ENCODE results near the gene ATP5ME.
"Not testable (repeated sequence)": the region's sequence is repeated elsewhere in the genome, so short reads cannot be mapped to it uniquely, and the experiment has no call there.

Gene ATP5ME

GRCh38 chr4:668219-668618 lies 5.9 kb downstream of the ATP5ME start:
- ATAC-seq, H3K27me3 Mint-ChIP-seq, H3K27ac Mint-ChIP-seq: not testable (repeated sequence)

GRCh38 chr4:667545-667925 lies 6.5 kb downstream of the ATP5ME start:
- no peak for ATAC-seq
- H3K36me3 Mint-ChIP-seq: peaks cover 19% of the 10 kb centered on the region
- H3K9me3 Mint-ChIP-seq: no peaks in the 10 kb centered on the region
- peaks cover 22% of the 10 kb centered on the region for H3K4me1 Mint-ChIP-seq
- no peak overlapping the region for H3K27ac Mint-ChIP-seq
- H3K27me3 Mint-ChIP-seq: no peaks in the 10 kb centered on the region
- no peak overlapping the region for H3K4me3 Mint-ChIP-seq

More at GRCh38 chr4:668219-668618, 5.9 kb downstream of the ATP5ME start:
- H3K36me3 Mint-ChIP-seq: peaks cover 23% of the 10 kb centered on the region
- H3K4me1 Mint-ChIP-seq: peaks cover 20% of the 10 kb centered on the region
- H3K9me3 Mint-ChIP-seq, H3K4me3 Mint-ChIP-seq: not testable (repeated sequence)

GRCh38 chr4:666822-667544 lies 7.1 kb downstream of the ATP5ME start:
- Mint-ChIP-seq H3K9me3 (no peaks in the 10 kb centered on the region), H3K27me3 (no peaks in the 10 kb centered on the region), H3K27ac (no peak overlapping the region), H3K36me3 (peaks cover 18% of the 10 kb centered on the region), H3K4me3 (no peak overlapping the region), H3K4me1 (peaks cover 28% of the 10 kb centered on the region)
- ATAC-seq: no peak

- H3K36me3 Mint-ChIP-seq: peaks cover 16% of the 10 kb centered on the region
- H3K4me1 Mint-ChIP-seq: peaks cover 28% of the 10 kb centered on the region
- no peak overlapping the region for H3K4me3 Mint-ChIP-seq
- ATAC-seq: no peak
- H3K9me3 Mint-ChIP-seq: no peaks in the 10 kb centered on the region
- no peaks in the 10 kb centered on the region for H3K27me3 Mint-ChIP-seq
- H3K27ac Mint-ChIP-seq: no peak overlapping the region
Measured at GRCh38 chr4:666436-666810, 7.7 kb downstream of the ATP5ME start.

- peaks cover 2% of the 10 kb centered on the region for H3K9me3 Mint-ChIP-seq
- H3K4me3 Mint-ChIP-seq: no peak overlapping the region
- no peak overlapping the region for H3K27ac Mint-ChIP-seq
- H3K36me3 Mint-ChIP-seq: peaks cover 14% of the 10 kb centered on the region
- H3K27me3 Mint-ChIP-seq: no peaks in the 10 kb centered on the region
- H3K4me1 Mint-ChIP-seq: peaks cover 28% of the 10 kb centered on the region
- no peak for ATAC-seq
Measured at GRCh38 chr4:665751-666435, 8.2 kb downstream of the ATP5ME start.

GRCh38 chr4:665381-665750 lies 8.7 kb downstream of the ATP5ME start:
- H3K36me3 Mint-ChIP-seq: peaks cover 16% of the 10 kb centered on the region
- peaks cover 28% of the 10 kb centered on the region for H3K4me1 Mint-ChIP-seq
- no peak overlapping the region for H3K27ac Mint-ChIP-seq
- no peaks in the 10 kb centered on the region for H3K27me3 Mint-ChIP-seq
- H3K9me3 Mint-ChIP-seq: peaks cover 5% of the 10 kb centered on the region
- H3K4me3 Mint-ChIP-seq: no peak overlapping the region
- no peak for ATAC-seq

- Mint-ChIP-seq H3K9me3 (peaks cover 5% of the 10 kb centered on the region), H3K27me3 (no peaks in the 10 kb centered on the region), H3K4me3 (peak overlapping the region; percentile 84), H3K4me1 (peaks cover 28% of the 10 kb centered on the region), H3K27ac (peak overlapping the region; percentile 84), H3K36me3 (peaks cover 22% of the 10 kb centered on the region)
- no peak for ATAC-seq
Measured at GRCh38 chr4:664713-665231, 9.3 kb downstream of the ATP5ME start.

GRCh38 chr4:663438-664428 lies 10.3 kb downstream of the ATP5ME start:
- no peaks in the 10 kb centered on the region for H3K27me3 Mint-ChIP-seq
- H3K4me1 Mint-ChIP-seq: peaks cover 28% of the 10 kb centered on the region
- ATAC-seq: peak; percentile 85
- peaks cover 24% of the 10 kb centered on the region for H3K36me3 Mint-ChIP-seq
- peak overlapping the region; percentile 84 for H3K27ac Mint-ChIP-seq
- H3K4me3 Mint-ChIP-seq: peak overlapping the region; percentile 87
- H3K9me3 Mint-ChIP-seq: peaks cover 5% of the 10 kb centered on the region

- no peak for ATAC-seq
- H3K4me1 Mint-ChIP-seq: peaks cover 28% of the 10 kb centered on the region
Measured at GRCh38 chr4:663046-663437, 11.0 kb downstream of the ATP5ME start.

GRCh38 chr4:661881-662761 lies 12.0 kb downstream of the ATP5ME start:
- Mint-ChIP-seq H3K27ac (peak overlapping the region; percentile 84), H3K4me3 (peak overlapping the region; percentile 87)

More at GRCh38 chr4:663046-663437, 11.0 kb downstream of the ATP5ME start:
- H3K27ac Mint-ChIP-seq: peak overlapping the region; percentile 84
- H3K9me3 Mint-ChIP-seq: peaks cover 5% of the 10 kb centered on the region
- peak overlapping the region; percentile 87 for H3K4me3 Mint-ChIP-seq
- no peaks in the 10 kb centered on the region for H3K27me3 Mint-ChIP-seq
- peaks cover 24% of the 10 kb centered on the region for H3K36me3 Mint-ChIP-seq

GRCh38 chr4:661231-661630 lies 12.8 kb downstream of the ATP5ME start:
- ATAC-seq: no peak
- peaks cover 28% of the 10 kb centered on the region for H3K4me1 Mint-ChIP-seq
- H3K36me3 Mint-ChIP-seq: peaks cover 24% of the 10 kb centered on the region
- no peak overlapping the region for H3K27ac Mint-ChIP-seq
- no peaks in the 10 kb centered on the region for H3K27me3 Mint-ChIP-seq
- H3K9me3 Mint-ChIP-seq: peaks cover 5% of the 10 kb centered on the region
- no peak overlapping the region for H3K4me3 Mint-ChIP-seq

More at GRCh38 chr4:661881-662761, 12.0 kb downstream of the ATP5ME start:
- no peak for ATAC-seq
- Mint-ChIP-seq H3K9me3 (peaks cover 5% of the 10 kb centered on the region), H3K27me3 (no peaks in the 10 kb centered on the region), H3K36me3 (peaks cover 24% of the 10 kb centered on the region), H3K4me1 (peaks cover 28% of the 10 kb centered on the region)

- peaks cover 24% of the 10 kb centered on the region for H3K36me3 Mint-ChIP-seq
- H3K4me3 Mint-ChIP-seq: no peak overlapping the region
- no peak overlapping the region for H3K27ac Mint-ChIP-seq
- H3K27me3 Mint-ChIP-seq: no peaks in the 10 kb centered on the region
- ATAC-seq: no peak
- H3K4me1 Mint-ChIP-seq: peaks cover 26% of the 10 kb centered on the region
- peaks cover 5% of the 10 kb centered on the region for H3K9me3 Mint-ChIP-seq
Measured at GRCh38 chr4:660401-660800, 13.7 kb downstream of the ATP5ME start.

- ATAC-seq: no peak
- H3K4me1 Mint-ChIP-seq: peaks cover 22% of the 10 kb centered on the region
- H3K27me3 Mint-ChIP-seq: no peaks in the 10 kb centered on the region
- no peak overlapping the region for H3K27ac Mint-ChIP-seq
- H3K4me3 Mint-ChIP-seq: no peak overlapping the region
- peaks cover 24% of the 10 kb centered on the region for H3K36me3 Mint-ChIP-seq
- peaks cover 5% of the 10 kb centered on the region for H3K9me3 Mint-ChIP-seq
Measured at GRCh38 chr4:659851-660250, 14.2 kb downstream of the ATP5ME start.

All from stimulated activated memory B cell treated with anti-CD40 and anti-IgM and Interleukin-4, amounts not matched to agents 10 μg/mL and 1 μg/mL and 100 μg/mL, for 72 hours (primary cell).